Ovary (tissue), 9 donors: Measurements from ENCODE around the gene RPL23. TPM values are rescaled to one million over a fixed set of nuclear protein-coding genes. Genes with fewer than 3 reads are reported as not detected.

ENCODE experiments used
- DNase-seq, 5 donors: peaks; one replicate each; pipeline ENCODE4 v3.0.0-alpha.2; 2019 to 2020
- H3K27ac ChIP-seq, 2 donors: fragments of 200-600 bp; one replicate each; pipeline versions ENCODE4 v1.5.1 to v1.8.0; 2019 to 2022
- H3K27me3 ChIP-seq: fragments of 200-600 bp; one replicate; pipeline ENCODE4 v1.8.0; 2022
- H3K36me3 ChIP-seq: fragments of 200-600 bp; sonication (generic); one replicate; pipeline ENCODE4 v1.5.1; 2019
- H3K4me1 ChIP-seq: one replicate; pipeline ENCODE4 v1.8.1; 2013; ENCODE audit warnings: mild to moderate bottlenecking, moderate library complexity; ENCODE audit not compliant: insufficient read depth
- H3K4me3 ChIP-seq: fragments of 200-600 bp; sonication (generic); one replicate; pipeline ENCODE4 v1.5.1; 2017
- H3K9me3 ChIP-seq, 2 donors: fragments of 200-600 bp in 1 of 2; sonication (generic) in 1 of 2; one replicate each; pipeline versions ENCODE4 v1.5.1 to v1.8.1; 2013 to 2019; ENCODE audit warnings: mild to moderate bottlenecking in 1 of 2, moderate library complexity in 1 of 2
- EP300 ChIP-seq: sonication (generic); formaldehyde crosslinking; IDR thresholded peaks from one replicate; pipeline ENCODE4 v1.6.1; 2017; ENCODE audit warnings: antibody characterized with exemption
- POLR2A ChIP-seq: fragments of 450-650 bp; IDR thresholded peaks from one replicate; pipeline ENCODE4 v1.6.1; 2017; ENCODE audit warnings: antibody characterized with exemption, mild to moderate bottlenecking, moderate library complexity
- WGBS, 3 donors: extraction: QIAGEN DNeasy Blood & Tissue Kit in 1 of 3; methylation state at CpG; one replicate each; pipeline versions ENCODE4 v1.1.5 to v1.1.7; 2013 to 2017; 5-methylcytosine and 5-hydroxymethylcytosine counted together
- intact Hi-C, 4 donors: fragments of 100-400 bp; cut with DNase I; formaldehyde crosslinking; loops; one replicate each; pipeline versions ENCODE4 v1.11.0 to v1.15.1; 2022 to 2023
- polyA plus RNA-seq, 2 donors: library from polyadenylated mRNA; stranded (reverse); fragments of 200-250 nt in 1 of 2; fragments of 350-450 nt in 1 of 2; fragmentation: Illumina TruSeq in 1 of 2; extraction: RNeasy Lipid Tissue Mini Kit (QIAGEN cat#74804) in 1 of 2; gene quantifications; one replicate each; pipeline ENCODE4 v1.2.3, GENCODE V29; 2013 to 2014
- total RNA-seq, 7 donors: library from RNA; depleted of rRNA in 2 of 7; stranded (reverse); fragments of >200 nt in 2 of 7; fragmentation: NEBNext Ultra II Directional in 3 of 7; extraction: Animal tissue kit (Norgen Biotek cat#: 25700) in 3 of 7; gene quantifications; one replicate each; pipeline versions ENCODE4 v1.1.0 to v1.2.4, GENCODE V29; 2016 to 2023
- TF ChIP-seq, protein P1 (sequence below), 3 donors: fragments of 450-650 bp in 2 of 3; fragments of 200-600 bp in 1 of 3; IDR thresholded peaks; one replicate each; pipeline versions ENCODE4 v1.5.1 to v1.8.0; 2016 to 2022; ENCODE audit warnings: antibody characterized with exemption in 3 of 3, mild to moderate bottlenecking in 1 of 3
- donor health status: DM: no; HTN: no; CAD: no; lungs with moderate emphysema.
- donor health status: DM: no; HTN: no; CAD: no.
- donor health status: Bipolar disorder and iron deficiency.
- donor health status: DM: yes; HTN: yes; CAD: no.
- donor health status: DM: no; HTN: no; CAD: no.
- donor health status: DM: yes; HTN: yes; CAD: no.

Gene RPL23
- total and polyA plus RNA-seq, 9 donors, result 2,982 to 7,100 (median 3,568) TPM

DNA sequence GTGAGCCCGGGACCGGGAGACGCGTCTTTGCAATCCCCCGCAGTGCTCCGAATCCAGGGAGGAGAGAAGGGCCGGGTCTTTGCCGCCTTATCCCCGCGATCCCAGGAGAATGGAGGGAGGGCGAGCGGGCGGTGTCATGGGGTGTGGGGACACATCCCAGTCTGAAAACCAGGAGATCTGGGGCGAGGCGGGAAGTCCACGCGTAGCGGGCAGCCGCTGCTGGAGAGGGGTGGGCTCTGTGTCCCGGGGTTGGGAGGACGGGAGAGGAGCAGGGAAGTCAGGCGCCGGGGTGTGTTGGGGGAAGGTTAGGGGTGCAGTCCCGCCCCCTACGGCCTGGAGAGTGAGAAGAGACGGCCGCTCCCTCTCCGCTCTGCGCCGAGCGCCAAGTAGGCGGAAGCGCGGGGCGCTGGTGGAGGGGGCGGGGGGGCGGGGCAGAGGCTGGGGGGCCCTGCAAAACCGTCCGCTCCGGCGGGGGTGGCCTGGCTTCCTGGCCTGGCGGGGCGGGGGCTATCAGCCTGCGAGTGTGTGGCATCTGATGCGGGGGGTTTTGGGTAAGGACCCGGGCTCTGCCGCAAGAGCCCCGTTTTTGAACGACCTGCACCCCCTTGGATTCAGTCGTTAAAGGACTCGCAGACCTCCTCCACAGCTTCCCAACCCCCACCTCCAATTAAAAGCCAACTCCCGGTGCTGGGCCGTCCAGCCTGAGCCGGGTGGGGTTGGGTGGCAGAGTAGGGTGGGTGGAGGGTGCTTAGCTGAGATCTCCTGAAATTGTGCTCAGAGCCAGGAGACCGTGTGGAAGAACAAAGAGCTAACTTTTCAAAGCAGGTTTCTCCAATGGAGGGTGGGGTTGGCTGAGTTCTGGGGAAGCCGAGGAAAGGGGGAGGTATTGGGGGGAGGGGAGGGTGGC is 17.0 kb upstream of the RPL23 start:
- no peaks in the 10 kb centered on the region for H3K27me3 ChIP-seq
- peak overlapping the region; percentile 95 for H3K4me3 ChIP-seq
- peak overlapping the region; percentile 92 to 96 for H3K27ac ChIP-seq
- no peaks in the 10 kb centered on the region for H3K36me3 ChIP-seq
- 0% methylated on average over 48 to 56 of the region's 56 CpGs for WGBS, 3 donors
- TF ChIP-seq, protein P1, sequence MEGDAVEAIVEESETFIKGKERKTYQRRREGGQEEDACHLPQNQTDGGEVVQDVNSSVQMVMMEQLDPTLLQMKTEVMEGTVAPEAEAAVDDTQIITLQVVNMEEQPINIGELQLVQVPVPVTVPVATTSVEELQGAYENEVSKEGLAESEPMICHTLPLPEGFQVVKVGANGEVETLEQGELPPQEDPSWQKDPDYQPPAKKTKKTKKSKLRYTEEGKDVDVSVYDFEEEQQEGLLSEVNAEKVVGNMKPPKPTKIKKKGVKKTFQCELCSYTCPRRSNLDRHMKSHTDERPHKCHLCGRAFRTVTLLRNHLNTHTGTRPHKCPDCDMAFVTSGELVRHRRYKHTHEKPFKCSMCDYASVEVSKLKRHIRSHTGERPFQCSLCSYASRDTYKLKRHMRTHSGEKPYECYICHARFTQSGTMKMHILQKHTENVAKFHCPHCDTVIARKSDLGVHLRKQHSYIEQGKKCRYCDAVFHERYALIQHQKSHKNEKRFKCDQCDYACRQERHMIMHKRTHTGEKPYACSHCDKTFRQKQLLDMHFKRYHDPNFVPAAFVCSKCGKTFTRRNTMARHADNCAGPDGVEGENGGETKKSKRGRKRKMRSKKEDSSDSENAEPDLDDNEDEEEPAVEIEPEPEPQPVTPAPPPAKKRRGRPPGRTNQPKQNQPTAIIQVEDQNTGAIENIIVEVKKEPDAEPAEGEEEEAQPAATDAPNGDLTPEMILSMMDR (IDR thresholded peaks at IDR 0.05), result peak in 1 of 3 donors; percentile 5
- no peak for TF ChIP-seq POLR2A
- TF ChIP-seq EP300, result no peak
- intact Hi-C loops, result loop anchor here in 1 of 4 donors (10.0 kb wide), 1 partner anchor 284 kb away; the partner anchor contains the start of gene PLXDC1
- DNase-seq, result peak; percentile 74 to 83 (median 80)
- no peaks in the 10 kb centered on the region for H3K9me3 ChIP-seq
- H3K4me1 ChIP-seq, result peaks cover 33% of the 10 kb centered on the region

DNA sequence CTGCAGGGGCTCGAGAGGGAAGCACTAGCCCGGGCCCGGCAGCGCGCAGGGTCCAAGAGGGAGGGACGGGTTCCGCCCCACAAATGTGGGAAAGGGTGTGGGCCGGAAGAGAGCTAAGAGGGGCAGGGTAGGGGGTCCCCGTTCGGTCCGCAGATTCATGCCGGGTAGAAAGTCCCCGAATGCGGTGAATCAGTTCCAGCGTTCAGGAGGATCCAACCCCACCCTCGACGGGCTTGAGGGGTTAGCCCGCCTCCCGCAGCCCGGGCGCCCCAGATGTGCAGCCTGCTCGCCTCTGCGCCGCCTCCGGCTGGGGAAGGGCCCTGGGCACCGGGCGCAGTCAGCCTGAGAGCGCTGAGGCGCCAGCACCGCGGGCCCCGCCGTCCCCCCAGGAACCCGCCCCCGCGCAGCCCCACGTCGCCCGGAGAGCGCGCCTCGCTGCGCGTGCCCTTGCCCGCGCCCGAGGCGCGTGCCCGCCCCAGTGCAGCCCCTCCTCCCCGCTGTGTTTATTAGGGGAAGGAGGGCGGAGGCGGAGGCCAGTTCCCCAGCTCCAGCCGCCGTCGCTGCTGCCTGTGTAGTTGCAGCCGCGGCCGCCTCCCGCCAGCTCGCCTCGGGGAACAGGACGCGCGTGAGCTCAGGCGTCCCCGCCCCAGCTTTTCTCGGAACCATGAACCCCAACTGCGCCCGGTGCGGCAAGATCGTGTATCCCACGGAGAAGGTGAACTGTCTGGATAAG is 16.2 kb upstream of the RPL23 start, which contains the start of gene LASP1:
TSS of gene LASP1 (plus strand) at position 533 of the 733 bp plus-strand sequence. CDS start at position 665, 132 bp downstream.
- H3K36me3 ChIP-seq, result no peaks in the 10 kb centered on the region
- DNase-seq, result peak; percentile 87 to 92 (median 89)
- H3K27ac ChIP-seq, result peak within 1 kb of the TSS; percentile 92 to 96
- peak within 1 kb of the TSS; percentile 95 for H3K4me3 ChIP-seq
- intact Hi-C loops, result loop anchor here in 1 of 4 donors (10.0 kb wide), 1 partner anchor 285 kb away; the partner anchor contains the start of gene PLXDC1
- H3K9me3 ChIP-seq, result no peaks in the 10 kb centered on the region
- H3K4me1 ChIP-seq, result peaks cover 25% of the 10 kb centered on the region
- no peaks in the 10 kb centered on the region for H3K27me3 ChIP-seq
- TF ChIP-seq POLR2A, result peak; percentile 94
- no peak for TF ChIP-seq EP300
- TF ChIP-seq, protein P1 (IDR thresholded peaks at IDR 0.05), result no peak
- 0 to 1% (median 0%) methylated on average over 34 to 73 of the region's 73 CpGs for WGBS, 3 donors

DNA sequence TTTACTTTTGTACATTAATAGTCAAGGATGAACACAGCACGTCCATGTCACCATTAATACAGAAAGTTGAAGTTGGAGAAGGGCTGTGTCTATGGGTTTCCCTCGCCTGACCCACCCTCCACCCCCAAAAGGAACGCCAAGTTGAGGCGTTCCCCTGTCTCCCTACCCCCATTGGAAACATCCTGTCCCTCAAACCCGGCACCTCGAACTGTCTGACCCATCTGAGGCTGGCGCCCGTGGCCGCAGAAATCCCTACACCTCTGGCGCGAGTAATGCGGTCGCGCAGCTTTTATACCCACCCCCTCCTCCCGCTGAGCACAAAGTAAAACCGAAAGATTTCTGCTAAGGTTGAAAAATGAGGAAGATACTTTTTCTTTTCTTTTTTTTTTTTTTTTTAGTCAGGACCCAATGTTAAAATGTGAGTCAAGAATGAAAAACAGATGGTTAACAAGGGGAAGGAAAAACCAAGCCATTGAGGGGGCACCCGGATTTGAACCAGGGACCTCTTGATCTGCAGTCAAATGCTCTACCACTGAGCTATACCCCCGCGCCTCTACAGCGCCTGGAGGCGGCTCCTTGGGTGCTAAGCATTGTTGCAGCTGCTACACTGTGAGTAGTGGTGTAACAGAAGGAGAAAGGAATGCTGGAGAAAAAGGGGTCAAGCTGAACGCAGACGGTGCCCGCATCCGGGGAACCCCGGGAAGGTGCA is 15.4 kb upstream of the RPL23 start:
- Histone ChIP-seq H3K27ac (peak overlapping the region; percentile 92 to 96), H3K27me3 (no peaks in the 10 kb centered on the region), H3K9me3 (no peaks in the 10 kb centered on the region), H3K4me3 (peak overlapping the region; percentile 95), H3K4me1 (peaks cover 18% of the 10 kb centered on the region), H3K36me3 (no peaks in the 10 kb centered on the region)
- 0 to 1% (median 0%) methylated on average over 26 of the region's 26 CpGs for WGBS, 3 donors
- TF ChIP-seq, protein P1 (IDR thresholded peaks at IDR 0.05), result peak in 1 of 3 donors; percentile 35
- TF ChIP-seq POLR2A (peak; percentile 8), EP300 (no peak)
- DNase-seq, result peak; percentile 90 to 94 (median 93)
- intact Hi-C loops, result no loop called here
